H9 (cell line): ENCODE results near the gene GRIK3. TPM values are rescaled to one million over a fixed set of nuclear protein-coding genes. Genes with fewer than 3 reads are reported as not detected.

Source experiments
- DNase-seq: peaks from one replicate; pipeline ENCODE4 v3.0.0-alpha.2; 2017
- H2AFZ ChIP-seq: one replicate; pipeline ENCODE4 v1.6.1; 2013; ENCODE audit warnings: mild to moderate bottlenecking, low read length, control low read depth, moderate library complexity
- H2AK5ac ChIP-seq: 2 replicates; pipeline ENCODE4 v1.6.1; 2013; ENCODE audit warnings: low read length, control low read depth, mixed read lengths; ENCODE audit not compliant: insufficient read length
- H2BK120ac ChIP-seq: one replicate; pipeline ENCODE4 v1.6.1; 2013; ENCODE audit warnings: low read depth, mild to moderate bottlenecking, low read length, control low read depth, inconsistent platforms; ENCODE audit not compliant: poor library complexity, severe bottlenecking
- H2BK12ac ChIP-seq: 2 replicates; pipeline ENCODE4 v1.6.1; 2013; ENCODE audit warnings: low read length, control low read depth, mixed read lengths, low read depth; ENCODE audit not compliant: insufficient read length
- H2BK15ac ChIP-seq: 2 replicates; pipeline ENCODE4 v1.6.1; 2013; ENCODE audit warnings: low read depth, low read length, control low read depth
- H2BK20ac ChIP-seq: one replicate; pipeline ENCODE4 v1.6.1; 2013; ENCODE audit warnings: low read depth, mild to moderate bottlenecking, low read length, control low read depth, inconsistent platforms; ENCODE audit not compliant: poor library complexity, severe bottlenecking
- H2BK5ac ChIP-seq: 2 replicates; pipeline ENCODE4 v1.6.1; 2013; ENCODE audit warnings: low read length, control low read depth, mixed read lengths; ENCODE audit not compliant: insufficient read length
- H3K14ac ChIP-seq: 2 replicates; pipeline ENCODE4 v1.6.1; 2013; ENCODE audit warnings: low read length, control low read depth; ENCODE audit not compliant: insufficient read depth
- H3K18ac ChIP-seq: 2 replicates; pipeline ENCODE4 v1.6.1; 2013; ENCODE audit warnings: low read depth, mild to moderate bottlenecking, mixed read lengths, low read length, control low read depth; ENCODE audit not compliant: insufficient read length
- H3K23ac ChIP-seq: 2 replicates; pipeline ENCODE4 v1.6.1; 2013; ENCODE audit warnings: low read length, control low read depth, mixed read lengths, low read depth; ENCODE audit not compliant: insufficient read length
- H3K23me2 ChIP-seq: 2 replicates; pipeline ENCODE4 v1.6.1; 2013; ENCODE audit warnings: low read depth, mild to moderate bottlenecking, mixed read lengths, low read length, control low read depth; ENCODE audit not compliant: insufficient read length, poor library complexity, severe bottlenecking
- H3K27ac ChIP-seq: 2 replicates; pipeline ENCODE4 v1.5.1; 2013; ENCODE audit warnings: low read length, control low read depth, mixed read lengths, low read depth; ENCODE audit not compliant: insufficient read length
- H3K27me3 ChIP-seq: 2 replicates; pipeline ENCODE4 v1.6.1; 2013; ENCODE audit warnings: low read length, control low read depth, inconsistent platforms; ENCODE audit not compliant: insufficient read depth
- H3K4ac ChIP-seq: 2 replicates; pipeline ENCODE4 v1.6.1; 2013; ENCODE audit warnings: low read depth, mild to moderate bottlenecking, control low read depth, inconsistent platforms, low read length, moderate library complexity
- H3K4me1 ChIP-seq: 2 replicates; pipeline ENCODE4 v1.6.1; 2013; ENCODE audit warnings: low read length, control low read depth, inconsistent platforms; ENCODE audit not compliant: insufficient read depth
- H3K4me2 ChIP-seq: 2 replicates; pipeline ENCODE4 v1.6.1; 2013; ENCODE audit warnings: low read length, control low read depth, mixed read lengths; ENCODE audit not compliant: insufficient read length, insufficient read depth
- H3K56ac ChIP-seq: 2 replicates; pipeline ENCODE4 v1.6.1; 2013; ENCODE audit warnings: low read depth, mild to moderate bottlenecking, mixed read lengths, low read length, control low read depth; ENCODE audit not compliant: insufficient read length
- H3K79me1 ChIP-seq: 2 replicates; pipeline ENCODE4 v1.6.1; 2013; ENCODE audit warnings: low read depth, mild to moderate bottlenecking, moderate library complexity, low read length, control low read depth, inconsistent platforms; ENCODE audit not compliant: insufficient read depth, poor library complexity, severe bottlenecking
- H3K79me2 ChIP-seq: 2 replicates; pipeline ENCODE4 v1.6.1; 2013; ENCODE audit warnings: low read length, control low read depth, inconsistent platforms; ENCODE audit not compliant: insufficient read depth
- H3K9ac ChIP-seq: 2 replicates; pipeline ENCODE4 v1.6.1; 2013; ENCODE audit warnings: low read length, control low read depth, mixed read lengths; ENCODE audit not compliant: insufficient read length; ENCODE audit errors: extremely low read depth
- H3K9me3 ChIP-seq: one replicate; pipeline ENCODE4 v1.6.1; 2013; ENCODE audit warnings: low read depth, low read length, inconsistent platforms; ENCODE audit not compliant: control insufficient read depth
- H3T11ph ChIP-seq: one replicate; pipeline ENCODE4 v1.6.1; 2013; ENCODE audit warnings: mild to moderate bottlenecking, low read length, control low read depth, inconsistent platforms
- H4K20me1 ChIP-seq: one replicate; pipeline ENCODE4 v1.6.1; 2013; ENCODE audit not compliant: control insufficient read depth, insufficient read length, insufficient read depth
- H4K5ac ChIP-seq: 2 replicates; pipeline ENCODE4 v1.6.1; 2013; ENCODE audit warnings: low read depth, mild to moderate bottlenecking, mixed read lengths, low read length, control low read depth; ENCODE audit not compliant: insufficient read length
- H4K8ac ChIP-seq: replicated peaks from 2 replicates; pipeline ENCODE4 v1.6.1; 2013; ENCODE audit warnings: low read length, control low read depth, mixed read lengths, low read depth; ENCODE audit not compliant: insufficient read length
- H4K91ac ChIP-seq: 2 replicates; pipeline ENCODE4 v1.6.1; 2013; ENCODE audit warnings: low read depth, mild to moderate bottlenecking, moderate library complexity, mixed read lengths, low read length, control low read depth; ENCODE audit not compliant: insufficient read length
- H3K27ac Mint-ChIP-seq, 3 experiments: 2 replicates in 2 of 3; 3 replicates in 1 of 3; pipeline ENCODE4 v1.8.0; 2020 to 2021; ENCODE audit warnings: mixed read lengths in 3 of 3, mild to moderate bottlenecking in 1 of 3, moderate library complexity in 1 of 3
- H3K27me3 Mint-ChIP-seq: 2 replicates; pipeline ENCODE4 v1.8.0; 2021; ENCODE audit warnings: low read depth, mild to moderate bottlenecking, moderate library complexity, mixed read lengths
- H3K36me3 Mint-ChIP-seq, 3 experiments: 2 replicates in 2 of 3; 3 replicates in 1 of 3; pipeline ENCODE4 v1.8.0; 2020 to 2021; ENCODE audit warnings: low read depth in 3 of 3, mixed read lengths in 3 of 3; ENCODE audit not compliant: insufficient read depth in 1 of 3
- H3K4me1 Mint-ChIP-seq, 2 experiments: 2 replicates each; pipeline ENCODE4 v1.8.0; 2020; ENCODE audit warnings: mixed read lengths in 2 of 2
- H3K4me3 Mint-ChIP-seq, 2 experiments: 2 replicates in 1 of 2; 3 replicates in 1 of 2; pipeline ENCODE4 v1.8.0; 2020 to 2021; ENCODE audit warnings: mild to moderate bottlenecking in 2 of 2, mixed read lengths in 2 of 2, moderate library complexity in 1 of 2
- H3K9me3 Mint-ChIP-seq, 2 experiments: 2 replicates in 1 of 2; 3 replicates in 1 of 2; pipeline ENCODE4 v1.8.0; 2020; ENCODE audit warnings: mild to moderate bottlenecking in 2 of 2, mixed read lengths in 2 of 2, moderate library complexity in 1 of 2
- CTCF ChIP-seq: fragments of 200-600 bp; sonication (generic); conservative IDR thresholded peaks from 3 replicates; pipeline ENCODE4 v1.8.0; 2021; ENCODE audit warnings: antibody characterized with exemption, mild to moderate bottlenecking
- WGBS: extraction: QIAGEN DNeasy Blood & Tissue Kit; methylation state at CpG from one replicate; pipeline ENCODE4 v1.1.7; 2013; ENCODE audit warnings: missing lambda C conversion rate, low lambda C conversion rate, mixed read lengths; ENCODE audit not compliant: insufficient read length; ENCODE audit errors: extremely low coverage; 5-methylcytosine and 5-hydroxymethylcytosine counted together
- total RNA-seq: library from RNA; stranded (reverse); gene quantifications from 2 replicates; pipeline ENCODE4 v1.2.1, GENCODE V29; 2021

The GRIK3 gene
- total RNA-seq, 1 experiment from 2014 or later = 1.7 TPM

DNA sequence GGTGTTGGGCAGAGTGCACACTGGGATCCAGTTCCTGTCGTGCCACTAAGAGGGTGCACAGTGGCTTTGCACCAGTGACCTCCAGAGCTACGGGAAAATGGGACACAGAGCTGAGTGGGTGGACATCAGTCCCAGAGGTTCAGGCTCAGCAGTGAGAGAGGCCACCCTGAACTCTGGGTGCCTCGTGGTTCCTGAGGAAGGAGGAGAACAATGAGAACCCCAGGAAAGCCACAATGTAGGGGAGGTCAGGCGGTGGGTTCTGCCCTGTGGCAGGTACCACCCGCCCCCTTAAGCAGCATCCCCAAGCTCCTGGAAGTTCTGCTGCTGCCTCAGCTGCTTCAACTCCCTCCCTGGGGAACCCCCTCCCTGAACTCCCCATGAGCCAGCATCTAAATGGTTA lies 112.2 kb downstream of the GRIK3 start:
- no peak overlapping the region for H3K23ac ChIP-seq
- no peaks in the 10 kb centered on the region for H3K27me3 ChIP-seq
- H3K4me2 ChIP-seq = no peak overlapping the region
- no peak overlapping the region for H2BK5ac ChIP-seq
- no CpG with 5 or more reads among the region's 5 CpGs for WGBS
- H2AK5ac ChIP-seq = no peak overlapping the region
- no peak for TF ChIP-seq CTCF
- H3K14ac ChIP-seq = 0 out of 2 replicates have a peak overlapping the region, but pooled peaks have one; percentile 73
- H3K9ac ChIP-seq = no peak overlapping the region
- H2BK120ac ChIP-seq = no peak overlapping the region
- H3K4me1 Mint-ChIP-seq = peaks cover 16 to 40% of the 10 kb centered on the region in 2 experiments
- no peak overlapping the region for H3K27ac Mint-ChIP-seq
- H3K18ac ChIP-seq = no peak overlapping the region
- no peaks in the 10 kb centered on the region for H3K79me1 ChIP-seq
- H4K8ac ChIP-seq = no peak overlapping the region
- peaks cover 1% of the 10 kb centered on the region; the same call in 1 of the 2 replicates for H3K27me3 Mint-ChIP-seq
- H3K9me3 Mint-ChIP-seq = peaks cover 6 to 7% of the 10 kb centered on the region in 2 experiments; a peak in 4 of 5 replicates
- peak; percentile 17 for DNase-seq
- no peaks in the 10 kb centered on the region for H4K20me1 ChIP-seq
- H3K4me3 Mint-ChIP-seq = no peak overlapping the region
- H3K9me3 ChIP-seq = no peaks in the 10 kb centered on the region
- no peaks in the 10 kb centered on the region for H3K79me2 ChIP-seq
- H2AFZ ChIP-seq = no peak overlapping the region
- no peak overlapping the region for H2BK12ac ChIP-seq
- peaks cover 0 to 6% (median 1%) of the 10 kb centered on the region in 3 experiments; a peak in 4 of 7 replicates for H3K36me3 Mint-ChIP-seq
- H2BK20ac ChIP-seq = no peak overlapping the region
- no peak overlapping the region for H3K4ac ChIP-seq
- no peak overlapping the region for H3K27ac ChIP-seq
- H4K91ac ChIP-seq = no peak overlapping the region
- H3T11ph ChIP-seq = no peak overlapping the region
- H3K4me1 ChIP-seq = no peaks in the 10 kb centered on the region; the same call in 1 of the 2 replicates
- no peaks in the 10 kb centered on the region for H3K23me2 ChIP-seq
- no peak overlapping the region for H3K56ac ChIP-seq
- no peak overlapping the region for H4K5ac ChIP-seq
- H2BK15ac ChIP-seq = no peak overlapping the region
